Gastroesophageal sphincter (tissue), 4 donors: ENCODE results near the gene ADAMTS9. TPM values are rescaled to one million over a fixed set of nuclear protein-coding genes. Genes with fewer than 3 reads are reported as not detected.

ENCODE experiments used
- ATAC-seq: fragments of 150-250 bp; one replicate; pipeline ENCODE4 v1.9.1; 2016; ENCODE audit warnings: mild to moderate bottlenecking, moderate library complexity
- H3K27ac ChIP-seq, 4 donors: fragments of 200-600 bp; sonication (generic) in 3 of 4; 1 replicate in 3 of 4; 2 replicates in 1 of 4; pipeline ENCODE4 v1.5.1; 2016 to 2019
- H3K27me3 ChIP-seq: fragments of 200-600 bp; sonication (generic); one replicate; pipeline ENCODE4 v1.5.1; 2019
- H3K36me3 ChIP-seq, 2 donors: fragments of 200-600 bp; sonication (generic); one replicate each; pipeline ENCODE4 v1.5.1; 2019; ENCODE audit warnings: control low read depth in 1 of 2
- H3K4me1 ChIP-seq, 3 donors: fragments of 200-600 bp; sonication (generic); 1 replicate in 2 of 3; 2 replicates in 1 of 3; pipeline ENCODE4 v1.5.1; 2016 to 2019; ENCODE audit warnings: control low read depth in 2 of 3
- H3K4me3 ChIP-seq, 2 donors: fragments of 200-600 bp; sonication (generic); one replicate each; pipeline ENCODE4 v1.5.1; 2019; ENCODE audit warnings: mild to moderate bottlenecking in 1 of 2, moderate library complexity in 1 of 2
- H3K9me3 ChIP-seq, 3 donors: fragments of 200-600 bp; sonication (generic); one replicate each; pipeline ENCODE4 v1.5.1; 2017 to 2019; ENCODE audit warnings: control low read depth in 2 of 3
- EP300 ChIP-seq: sonication (generic); formaldehyde crosslinking; IDR thresholded peaks from one replicate; pipeline ENCODE4 v1.6.1; 2017; ENCODE audit warnings: antibody characterized with exemption, mild to moderate bottlenecking
- POLR2A ChIP-seq, 2 donors: fragments of 450-650 bp; IDR thresholded peaks; one replicate each; pipeline ENCODE4 v1.6.1; 2017; ENCODE audit warnings: antibody characterized with exemption in 2 of 2, mild to moderate bottlenecking in 2 of 2, moderate library complexity in 1 of 2
- POLR2AphosphoS5 ChIP-seq: sonication (generic); formaldehyde crosslinking; IDR thresholded peaks from one replicate; pipeline ENCODE4 v1.6.1; 2017; ENCODE audit warnings: antibody characterized with exemption
- WGBS, 2 donors: methylation state at CpG; one replicate each; pipeline ENCODE4 v1.1.5; 2018; ENCODE audit warnings: low coverage in 1 of 2; 5-methylcytosine and 5-hydroxymethylcytosine counted together
- total RNA-seq, 4 donors: library from RNA; depleted of rRNA; stranded (reverse); fragments of >200 nt; gene quantifications; one replicate each; pipeline ENCODE4 v1.1.0, GENCODE V29; 2016
- TF ChIP-seq, protein P1 (sequence below), 4 experiments: fragments of 200-600 bp in 2 of 4; fragments of 450-650 bp in 2 of 4; sonication (generic) in 1 of 4; IDR thresholded peaks; one replicate each; pipeline ENCODE4 v1.5.1; 2017 to 2019; ENCODE audit warnings: antibody characterized with exemption in 4 of 4, mild to moderate bottlenecking in 2 of 4, moderate library complexity in 2 of 4

Gene ADAMTS9
- total RNA-seq, 4 donors from 2014 or later: 30.7 to 102 (median 48.3) TPM

DNA sequence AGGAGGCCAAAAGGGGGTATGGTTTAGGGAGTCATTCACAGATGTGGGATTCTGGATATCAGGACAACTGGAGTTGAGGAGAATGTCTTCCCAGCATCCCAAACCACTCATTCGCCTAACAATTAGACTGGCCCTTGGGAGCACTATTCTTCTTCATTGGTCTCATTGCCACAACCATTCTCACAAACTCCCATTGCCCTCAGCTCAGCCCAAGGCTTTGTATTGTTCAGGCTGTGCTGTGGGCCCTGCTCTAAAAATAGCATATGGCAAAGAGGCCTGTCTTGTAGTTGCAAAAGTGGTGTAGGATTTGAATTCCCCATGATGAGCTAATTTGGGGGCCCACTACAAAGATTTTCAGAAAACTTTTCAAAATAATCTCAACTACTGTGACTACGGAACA lies 6.3 kb upstream of the ADAMTS9 start:
- Histone ChIP-seq H3K4me1 (peaks cover 0 to 60% (median 0%) of the 10 kb centered on the region in 3 donors), H3K36me3 (no peaks in the 10 kb centered on the region)
- ATAC-seq: no peak

DNA sequence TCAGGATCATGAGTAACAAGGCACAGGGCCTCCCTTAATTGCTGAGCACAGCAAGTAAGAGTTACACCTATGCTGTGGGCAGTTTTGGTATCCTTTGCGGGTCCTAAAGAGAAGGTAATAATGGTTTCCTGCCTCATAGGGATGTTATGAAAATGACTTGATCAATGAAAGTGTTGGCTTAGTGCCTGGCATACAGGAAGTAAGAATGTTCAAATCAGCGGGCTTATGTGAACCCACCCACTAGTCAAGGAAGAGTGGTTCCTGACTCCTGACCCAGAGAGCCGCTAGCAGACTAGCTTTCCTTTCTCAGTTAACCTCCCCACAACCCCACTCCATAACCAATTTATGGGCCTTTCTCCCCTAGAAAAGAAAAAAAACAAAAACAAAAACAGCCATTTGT lies 5.2 kb upstream of the ADAMTS9 start:
- 80 to 91% methylated on average over 2 to 3 of the region's 3 CpGs for WGBS, 2 donors
- ATAC-seq: no peak
- Histone ChIP-seq H3K4me3 (no peak overlapping the region), H3K27ac (no peak overlapping the region), H3K36me3 (no peaks in the 10 kb centered on the region), H3K9me3 (no peaks in the 10 kb centered on the region), H3K27me3 (no peaks in the 10 kb centered on the region), H3K4me1 (peaks cover 0 to 67% (median 0%) of the 10 kb centered on the region in 3 donors)
- no peak for TF ChIP-seq EP300
- TF ChIP-seq, protein P1, sequence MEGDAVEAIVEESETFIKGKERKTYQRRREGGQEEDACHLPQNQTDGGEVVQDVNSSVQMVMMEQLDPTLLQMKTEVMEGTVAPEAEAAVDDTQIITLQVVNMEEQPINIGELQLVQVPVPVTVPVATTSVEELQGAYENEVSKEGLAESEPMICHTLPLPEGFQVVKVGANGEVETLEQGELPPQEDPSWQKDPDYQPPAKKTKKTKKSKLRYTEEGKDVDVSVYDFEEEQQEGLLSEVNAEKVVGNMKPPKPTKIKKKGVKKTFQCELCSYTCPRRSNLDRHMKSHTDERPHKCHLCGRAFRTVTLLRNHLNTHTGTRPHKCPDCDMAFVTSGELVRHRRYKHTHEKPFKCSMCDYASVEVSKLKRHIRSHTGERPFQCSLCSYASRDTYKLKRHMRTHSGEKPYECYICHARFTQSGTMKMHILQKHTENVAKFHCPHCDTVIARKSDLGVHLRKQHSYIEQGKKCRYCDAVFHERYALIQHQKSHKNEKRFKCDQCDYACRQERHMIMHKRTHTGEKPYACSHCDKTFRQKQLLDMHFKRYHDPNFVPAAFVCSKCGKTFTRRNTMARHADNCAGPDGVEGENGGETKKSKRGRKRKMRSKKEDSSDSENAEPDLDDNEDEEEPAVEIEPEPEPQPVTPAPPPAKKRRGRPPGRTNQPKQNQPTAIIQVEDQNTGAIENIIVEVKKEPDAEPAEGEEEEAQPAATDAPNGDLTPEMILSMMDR (IDR thresholded peaks at IDR 0.05): no peak
- no peak for TF ChIP-seq POLR2A (IDR thresholded peaks at IDR 0.05)
- no peak for TF ChIP-seq POLR2AphosphoS5

More for the DNA sequence above, 6.3 kb upstream of the ADAMTS9 start:
- Histone ChIP-seq H3K9me3 (no peaks in the 10 kb centered on the region), H3K27ac (no peak overlapping the region), H3K27me3 (no peaks in the 10 kb centered on the region), H3K4me3 (no peak overlapping the region)
- TF ChIP-seq EP300: no peak
- TF ChIP-seq, protein P1 (IDR thresholded peaks at IDR 0.05): no peak
- no peak for TF ChIP-seq POLR2AphosphoS5
- TF ChIP-seq POLR2A (IDR thresholded peaks at IDR 0.05): no peak
- WGBS, 2 donors: 83 to 100% methylated on average over 2 of the region's 2 CpGs

DNA sequence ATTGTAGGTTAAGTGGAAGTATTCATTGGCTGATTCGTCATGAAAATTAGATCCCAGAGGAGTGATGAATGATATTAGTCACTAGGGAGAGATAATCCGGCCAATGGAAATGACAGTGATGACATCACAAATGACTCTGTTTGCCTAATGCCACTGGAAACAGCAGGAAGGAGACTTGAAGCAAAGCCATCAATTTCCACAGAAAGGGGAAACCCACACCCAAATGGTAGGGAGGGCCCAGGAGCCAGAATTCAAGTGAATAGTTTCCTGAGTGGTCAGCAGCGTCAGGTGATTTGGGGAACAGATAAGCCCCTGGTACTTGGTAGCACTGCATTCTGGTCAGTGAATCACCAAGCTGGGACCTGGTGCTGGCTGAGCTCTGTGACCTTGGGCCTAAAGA lies 3.3 kb upstream of the ADAMTS9 start:
- Histone ChIP-seq H3K27ac (peak overlapping the region in 1 of 4 donors; percentile 23), H3K27me3 (no peaks in the 10 kb centered on the region), H3K36me3 (no peaks in the 10 kb centered on the region), H3K4me3 (no peak overlapping the region), H3K9me3 (no peaks in the 10 kb centered on the region), H3K4me1 (peaks cover 0 to 65% (median 0%) of the 10 kb centered on the region in 3 donors)
- WGBS, 2 donors: 40 to 44% methylated on average over 3 of the region's 3 CpGs
- TF ChIP-seq POLR2AphosphoS5 (no peak), POLR2A (IDR thresholded peaks at IDR 0.05) (no peak), EP300 (no peak)
- TF ChIP-seq, protein P1 (IDR thresholded peaks at IDR 0.05): no peak
- ATAC-seq: no peak

DNA sequence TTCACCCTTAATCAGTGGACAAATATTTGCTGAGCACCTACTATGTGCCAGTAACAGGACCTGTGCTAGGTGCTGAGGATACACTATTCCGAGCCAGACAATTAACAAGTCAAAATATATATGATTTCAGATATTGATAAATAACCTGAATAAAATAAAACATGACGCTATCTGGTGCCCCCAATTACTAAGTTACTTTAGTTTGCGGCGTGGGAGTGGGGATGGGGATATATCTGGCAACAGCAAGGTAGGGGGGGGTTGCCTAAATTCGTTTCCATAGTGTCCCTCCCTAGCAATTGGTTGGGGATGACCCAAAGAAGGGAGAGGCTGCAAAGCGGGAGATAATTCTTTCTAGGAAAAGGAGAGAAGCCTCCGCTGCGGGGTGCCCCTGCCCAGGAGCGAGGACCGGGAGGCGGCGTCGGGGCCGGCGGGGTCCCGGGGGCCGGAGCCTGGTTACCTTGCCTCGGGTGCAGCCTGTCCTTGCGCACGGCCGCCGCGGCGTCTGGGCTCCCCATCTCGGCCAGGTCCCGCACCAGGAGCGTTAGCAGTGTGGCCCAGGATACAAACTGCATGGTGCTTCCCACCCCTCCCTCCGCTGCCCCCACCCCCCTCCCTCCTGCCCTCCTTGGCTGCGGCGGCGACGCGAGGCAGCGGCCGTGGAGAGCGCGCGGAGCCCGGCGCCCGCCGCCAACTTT lies 567 bp downstream of the ADAMTS9 start:
- WGBS, 2 donors: 0 to 1% methylated on average over 9 to 12 of the region's 42 CpGs
- no peak for ATAC-seq
- Histone ChIP-seq H3K27me3 (no peaks in the 10 kb centered on the region), H3K4me3 (peak overlapping the region; percentile 75 to 77), H3K9me3 (no peaks in the 10 kb centered on the region), H3K4me1 (peaks cover 0 to 56% (median 0%) of the 10 kb centered on the region in 3 donors), H3K27ac (peak overlapping the region; percentile 92 to 96 (median 94)), H3K36me3 (no peaks in the 10 kb centered on the region)
- no peak for TF ChIP-seq POLR2AphosphoS5
- TF ChIP-seq, protein P1 (IDR thresholded peaks at IDR 0.05): no peak
- TF ChIP-seq POLR2A (IDR thresholded peaks at IDR 0.05): no peak
- no peak for TF ChIP-seq EP300

DNA sequence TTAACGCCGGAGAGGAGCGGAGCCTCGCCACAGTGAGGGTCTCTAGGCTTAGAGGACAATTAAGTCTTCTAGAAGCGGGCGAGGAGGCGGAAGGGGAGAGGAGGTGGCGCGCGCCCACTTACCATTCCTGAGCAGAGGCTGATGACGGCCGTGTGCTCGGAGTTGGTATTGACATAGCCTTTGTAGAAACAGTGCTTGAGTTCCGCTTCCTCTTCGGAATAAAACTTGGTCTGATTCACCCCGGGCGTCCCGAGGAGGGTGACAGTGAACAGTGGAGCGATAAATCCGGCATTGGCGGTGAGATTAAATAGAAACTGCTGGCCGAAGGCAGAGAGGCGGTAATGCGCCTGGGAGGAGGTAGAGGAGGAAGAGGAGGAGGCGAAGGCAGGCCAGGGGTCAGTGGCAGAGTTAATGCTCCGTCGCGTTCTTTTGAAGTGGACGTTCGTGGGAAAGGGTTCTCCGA lies 1.3 kb downstream of the ADAMTS9 start:
- peak; percentile 1 for ATAC-seq
- Histone ChIP-seq H3K4me1 (peaks cover 0 to 49% (median 0%) of the 10 kb centered on the region in 3 donors), H3K9me3 (no peaks in the 10 kb centered on the region), H3K27me3 (no peaks in the 10 kb centered on the region), H3K36me3 (no peaks in the 10 kb centered on the region), H3K27ac (peak overlapping the region; percentile 92 to 96 (median 94)), H3K4me3 (peak overlapping the region; percentile 75 to 77)
- no peak for TF ChIP-seq POLR2A (IDR thresholded peaks at IDR 0.05)
- TF ChIP-seq, protein P1 (IDR thresholded peaks at IDR 0.05): no peak
- no peak for TF ChIP-seq EP300
- TF ChIP-seq POLR2AphosphoS5: no peak
- WGBS, 2 donors: 0% methylated on average over 5 to 18 of the region's 31 CpGs
